Measurements from ENCODE around the gene GPR75.

The GPR75 gene

GRCh38 chr2:53859206-53860181, at the start of gene GPR75:
GPR75 (minus strand) TSS chr2:53859967; CDS start chr2:53854756, 5,211 bp downstream.
- DNase-seq: no peak

- DNase-seq: no peak
Observed at GRCh38 chr2:53907582-53907981, 47.8 kb upstream of the GPR75 start.

GRCh38 chr2:53905396-53905795, 45.6 kb upstream of the GPR75 start:
- DNase-seq: no peak

- no peak for DNase-seq
Observed at GRCh38 chr2:53903011-53903410, 43.2 kb upstream of the GPR75 start.

GRCh38 chr2:53901192-53901591, 41.4 kb upstream of the GPR75 start:
- no peak for DNase-seq

GRCh38 chr2:53896864-53897263, 37.1 kb upstream of the GPR75 start:
- no peak for DNase-seq

- DNase-seq: no peak
Observed at GRCh38 chr2:53886406-53887280, 26.9 kb upstream of the GPR75 start.

GRCh38 chr2:53884883-53885282, 25.1 kb upstream of the GPR75 start:
- no peak for DNase-seq

- DNase-seq: no peak
Observed at GRCh38 chr2:53881986-53882385, 22.2 kb upstream of the GPR75 start.

GRCh38 chr2:53881360-53881759, 21.6 kb upstream of the GPR75 start:
- DNase-seq: no peak

GRCh38 chr2:53880756-53881155, 21.0 kb upstream of the GPR75 start:
- DNase-seq: no peak

- no peak for DNase-seq
Observed at GRCh38 chr2:53877556-53877955, 17.8 kb upstream of the GPR75 start.

- DNase-seq: no peak
Observed at GRCh38 chr2:53877112-53877511, 17.3 kb upstream of the GPR75 start.

- DNase-seq: no peak
Observed at GRCh38 chr2:53874401-53874950, 14.7 kb upstream of the GPR75 start.

- DNase-seq: no peak
Observed at GRCh38 chr2:53867773-53868172, 8.0 kb upstream of the GPR75 start.

GRCh38 chr2:53867169-53867568, 7.4 kb upstream of the GPR75 start:
- DNase-seq: no peak

GRCh38 chr2:53865962-53866361, 6.2 kb upstream of the GPR75 start:
- no peak for DNase-seq

GRCh38 chr2:53865264-53865663, 5.5 kb upstream of the GPR75 start:
- DNase-seq: no peak

- DNase-seq: no peak
Observed at GRCh38 chr2:53863538-53864227, 3.9 kb upstream of the GPR75 start.

- no peak for DNase-seq
Observed at GRCh38 chr2:53861824-53862223, 2.1 kb upstream of the GPR75 start.

GRCh38 chr2:53856272-53856671, 3.5 kb downstream of the GPR75 start:
- DNase-seq: no peak

- DNase-seq: no peak
Observed at GRCh38 chr2:53854678-53855077, 5.1 kb downstream of the GPR75 start.

- DNase-seq: no peak
Observed at GRCh38 chr2:53852532-53852931, 7.2 kb downstream of the GPR75 start.
